Neural crest cell (in vitro differentiated cells): ENCODE measurements around the gene DDN. TPM values are rescaled to one million over a fixed set of nuclear protein-coding genes. Genes with fewer than 3 reads are reported as not detected.
A peak's percentile ranks its signal among the peaks of the same experiment; 100 is the strongest.

ENCODE experiments used
- DNase-seq: peaks from one replicate; pipeline ENCODE4 v3.0.0; 2021; ENCODE audit warnings: low read depth, mixed read lengths, low spot score
- H3K27ac Mint-ChIP-seq: one replicate; pipeline ENCODE4 v1.8.0; 2021; ENCODE audit warnings: mild to moderate bottlenecking, mixed read lengths; ENCODE audit not compliant: unreplicated experiment
- H3K27me3 Mint-ChIP-seq: 2 replicates; pipeline ENCODE4 v1.8.0; 2021; ENCODE audit warnings: low read depth, mild to moderate bottlenecking, mixed read lengths
- H3K36me3 Mint-ChIP-seq: 2 replicates; pipeline ENCODE4 v1.8.0; 2021; ENCODE audit warnings: low read depth, mild to moderate bottlenecking, mixed read lengths
- H3K4me1 Mint-ChIP-seq: 2 replicates; pipeline ENCODE4 v1.8.0; 2021; ENCODE audit warnings: mixed read lengths
- H3K4me3 Mint-ChIP-seq: one replicate; pipeline ENCODE4 v1.8.0; 2021; ENCODE audit warnings: mild to moderate bottlenecking, mixed read lengths
- H3K9me3 Mint-ChIP-seq: 2 replicates; pipeline ENCODE4 v1.8.0; 2021; ENCODE audit warnings: mixed read lengths
- total RNA-seq: library from RNA; stranded (reverse); gene quantifications from 2 replicates; pipeline ENCODE4 v1.2.1, GENCODE V29; 2021
- TF ChIP-seq, protein P1 (sequence below): fragments of 200-600 bp; sonication (generic); conservative IDR thresholded peaks from 2 replicates; pipeline ENCODE4 v1.5.0; 2021; ENCODE audit warnings: antibody characterized with exemption, mild to moderate bottlenecking

DDN gene
- total RNA-seq, 1 donor from 2014 or later, result 0.51 TPM

DNA sequence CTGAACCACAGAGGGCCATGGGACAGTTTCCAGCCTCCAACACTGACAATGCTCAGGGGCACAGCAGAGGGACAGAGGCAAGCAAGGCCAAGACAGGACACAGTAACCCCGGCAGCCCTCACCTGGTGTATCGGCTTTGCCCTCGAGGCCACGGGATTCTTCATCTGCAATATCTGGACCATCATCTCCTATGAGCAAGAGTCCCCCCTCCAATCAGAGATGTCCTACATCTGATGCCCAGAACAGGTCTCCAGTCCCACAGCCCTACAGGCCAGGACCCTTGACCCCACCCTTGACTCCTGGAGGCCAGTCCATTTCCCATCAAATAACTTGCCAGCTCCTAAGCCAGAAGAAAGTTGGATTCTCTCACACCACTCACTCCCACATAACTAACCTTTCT is 44.1 kb upstream of the DDN start:
- H3K9me3 Mint-ChIP-seq, result no peaks in the 10 kb centered on the region

DNA sequence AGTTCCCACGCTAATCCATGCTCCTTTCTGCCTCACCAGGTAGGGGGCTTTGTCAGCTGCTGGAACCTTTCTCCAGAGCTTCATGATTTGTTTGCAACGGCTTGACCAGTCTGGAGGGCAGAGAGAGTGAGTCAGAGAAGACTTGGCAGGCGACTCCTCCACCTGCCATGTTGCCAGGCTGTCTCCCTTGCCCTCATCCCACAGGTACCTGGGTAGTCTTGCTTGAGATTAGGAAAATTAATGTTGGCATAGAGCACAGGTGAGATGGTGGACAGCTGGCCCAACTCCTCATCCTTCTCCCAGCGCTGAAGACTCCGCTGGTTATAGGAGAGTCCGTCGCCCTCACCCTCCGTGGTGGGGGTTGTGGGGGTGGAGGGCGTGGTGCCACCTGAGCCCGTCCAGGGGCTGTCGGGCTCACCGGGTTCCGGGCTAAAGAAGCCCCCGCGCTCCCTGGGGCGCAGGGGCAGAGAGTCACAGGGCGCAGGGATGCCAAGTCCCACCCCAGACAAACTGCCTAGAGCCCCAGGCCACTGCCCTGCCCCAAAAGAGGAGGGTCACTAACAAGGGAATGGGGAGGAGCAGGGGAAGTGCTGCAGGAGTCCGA is 42.8 kb upstream of the DDN start:
- Mint-ChIP-seq H3K27me3 (no peaks in the 10 kb centered on the region), H3K4me3 (no peak overlapping the region), H3K27ac (no peak overlapping the region), H3K9me3 (no peaks in the 10 kb centered on the region), H3K36me3 (peaks cover 14% of the 10 kb centered on the region), H3K4me1 (no peaks in the 10 kb centered on the region)
- TF ChIP-seq, protein P1, sequence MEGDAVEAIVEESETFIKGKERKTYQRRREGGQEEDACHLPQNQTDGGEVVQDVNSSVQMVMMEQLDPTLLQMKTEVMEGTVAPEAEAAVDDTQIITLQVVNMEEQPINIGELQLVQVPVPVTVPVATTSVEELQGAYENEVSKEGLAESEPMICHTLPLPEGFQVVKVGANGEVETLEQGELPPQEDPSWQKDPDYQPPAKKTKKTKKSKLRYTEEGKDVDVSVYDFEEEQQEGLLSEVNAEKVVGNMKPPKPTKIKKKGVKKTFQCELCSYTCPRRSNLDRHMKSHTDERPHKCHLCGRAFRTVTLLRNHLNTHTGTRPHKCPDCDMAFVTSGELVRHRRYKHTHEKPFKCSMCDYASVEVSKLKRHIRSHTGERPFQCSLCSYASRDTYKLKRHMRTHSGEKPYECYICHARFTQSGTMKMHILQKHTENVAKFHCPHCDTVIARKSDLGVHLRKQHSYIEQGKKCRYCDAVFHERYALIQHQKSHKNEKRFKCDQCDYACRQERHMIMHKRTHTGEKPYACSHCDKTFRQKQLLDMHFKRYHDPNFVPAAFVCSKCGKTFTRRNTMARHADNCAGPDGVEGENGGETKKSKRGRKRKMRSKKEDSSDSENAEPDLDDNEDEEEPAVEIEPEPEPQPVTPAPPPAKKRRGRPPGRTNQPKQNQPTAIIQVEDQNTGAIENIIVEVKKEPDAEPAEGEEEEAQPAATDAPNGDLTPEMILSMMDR, result no peak
- DNase-seq, result no peak

More for the DNA sequence above, 44.1 kb upstream of the DDN start:
- no peaks in the 10 kb centered on the region for H3K27me3 Mint-ChIP-seq
- no peak overlapping the region for H3K27ac Mint-ChIP-seq
- no peak overlapping the region for H3K4me3 Mint-ChIP-seq
- DNase-seq, result no peak
- peaks cover 18% of the 10 kb centered on the region for H3K36me3 Mint-ChIP-seq
- H3K4me1 Mint-ChIP-seq, result no peaks in the 10 kb centered on the region
- TF ChIP-seq, protein P1, result no peak

DNA sequence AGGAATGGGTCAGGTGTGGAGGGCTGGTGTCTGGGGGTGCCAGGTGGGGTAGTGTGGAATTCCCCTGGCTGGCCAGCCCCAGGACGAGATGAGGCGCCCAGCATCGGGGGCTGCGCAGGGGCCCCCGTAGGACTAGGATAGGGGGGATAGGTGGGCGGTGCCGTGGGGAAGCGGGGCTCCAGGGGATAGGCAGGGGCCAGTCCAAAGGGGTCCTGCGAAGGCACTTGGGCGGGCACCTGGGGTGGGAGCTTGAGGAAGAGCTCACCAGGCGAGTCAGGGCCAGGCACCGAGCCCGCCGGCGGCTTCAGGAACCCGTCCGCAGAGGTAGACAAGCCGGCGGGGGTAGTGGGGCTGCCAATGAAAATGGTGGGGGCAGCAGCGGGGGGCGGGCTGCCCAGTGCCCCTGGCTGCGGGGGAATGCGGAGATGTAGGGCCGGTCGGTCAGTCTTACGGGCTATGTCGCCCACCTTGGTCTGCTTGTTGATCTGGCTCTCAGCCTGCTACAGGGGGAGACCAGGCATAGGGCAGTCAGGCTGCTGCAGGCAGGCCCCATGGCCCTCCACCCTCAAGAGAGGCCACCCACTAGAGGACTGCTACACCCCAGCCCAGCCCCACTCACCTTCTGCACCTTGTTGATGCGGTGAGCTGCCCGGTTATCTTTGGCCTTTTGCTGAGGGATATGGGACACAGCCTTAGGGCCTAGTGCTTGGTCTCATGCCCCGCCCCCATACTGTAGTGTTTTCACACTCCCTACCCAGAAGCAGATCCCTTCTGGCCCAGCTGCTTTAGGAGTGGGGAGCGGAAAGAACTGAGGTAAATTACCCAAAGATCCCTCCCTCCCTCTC is 42.1 kb upstream of the DDN start:
- TF ChIP-seq, protein P1, result no peak
- H3K27ac Mint-ChIP-seq, result peak overlapping the region; percentile 67
- H3K36me3 Mint-ChIP-seq, result peaks cover 14% of the 10 kb centered on the region
- H3K4me1 Mint-ChIP-seq, result no peaks in the 10 kb centered on the region
- H3K4me3 Mint-ChIP-seq, result no peak overlapping the region
- H3K27me3 Mint-ChIP-seq, result no peaks in the 10 kb centered on the region
- H3K9me3 Mint-ChIP-seq, result no peaks in the 10 kb centered on the region
- DNase-seq, result no peak

DNA sequence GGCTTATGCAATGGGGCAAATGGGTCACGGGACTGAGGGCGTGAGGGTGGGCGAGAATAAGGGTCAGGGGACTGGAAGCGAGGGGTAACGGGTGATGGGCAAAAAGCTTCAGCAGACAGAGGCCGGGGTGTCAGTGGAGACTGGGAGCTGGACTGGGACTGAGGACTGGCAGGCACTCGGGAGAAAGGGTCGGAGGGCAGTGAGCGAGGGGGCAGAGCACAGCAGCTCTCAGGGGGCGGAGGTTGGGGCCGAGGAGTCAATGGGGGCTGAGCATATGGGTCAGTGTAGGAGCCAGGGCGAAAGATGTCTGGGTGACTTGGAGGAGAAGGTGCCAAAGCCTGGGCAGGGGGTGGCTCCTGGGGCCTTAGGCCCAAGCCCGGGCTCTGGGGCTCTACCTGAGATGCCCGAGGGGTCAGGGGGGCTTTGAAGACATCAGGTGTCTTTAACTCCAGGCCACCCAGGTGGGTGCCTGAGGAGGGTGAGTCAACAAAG is 41.2 kb upstream of the DDN start:
- peaks cover 14% of the 10 kb centered on the region for H3K36me3 Mint-ChIP-seq
- no peak overlapping the region for H3K4me3 Mint-ChIP-seq
- no peaks in the 10 kb centered on the region for H3K27me3 Mint-ChIP-seq
- TF ChIP-seq, protein P1, result no peak
- no peak overlapping the region for H3K27ac Mint-ChIP-seq
- H3K4me1 Mint-ChIP-seq, result no peaks in the 10 kb centered on the region
- no peaks in the 10 kb centered on the region for H3K9me3 Mint-ChIP-seq
- no peak for DNase-seq

DNA sequence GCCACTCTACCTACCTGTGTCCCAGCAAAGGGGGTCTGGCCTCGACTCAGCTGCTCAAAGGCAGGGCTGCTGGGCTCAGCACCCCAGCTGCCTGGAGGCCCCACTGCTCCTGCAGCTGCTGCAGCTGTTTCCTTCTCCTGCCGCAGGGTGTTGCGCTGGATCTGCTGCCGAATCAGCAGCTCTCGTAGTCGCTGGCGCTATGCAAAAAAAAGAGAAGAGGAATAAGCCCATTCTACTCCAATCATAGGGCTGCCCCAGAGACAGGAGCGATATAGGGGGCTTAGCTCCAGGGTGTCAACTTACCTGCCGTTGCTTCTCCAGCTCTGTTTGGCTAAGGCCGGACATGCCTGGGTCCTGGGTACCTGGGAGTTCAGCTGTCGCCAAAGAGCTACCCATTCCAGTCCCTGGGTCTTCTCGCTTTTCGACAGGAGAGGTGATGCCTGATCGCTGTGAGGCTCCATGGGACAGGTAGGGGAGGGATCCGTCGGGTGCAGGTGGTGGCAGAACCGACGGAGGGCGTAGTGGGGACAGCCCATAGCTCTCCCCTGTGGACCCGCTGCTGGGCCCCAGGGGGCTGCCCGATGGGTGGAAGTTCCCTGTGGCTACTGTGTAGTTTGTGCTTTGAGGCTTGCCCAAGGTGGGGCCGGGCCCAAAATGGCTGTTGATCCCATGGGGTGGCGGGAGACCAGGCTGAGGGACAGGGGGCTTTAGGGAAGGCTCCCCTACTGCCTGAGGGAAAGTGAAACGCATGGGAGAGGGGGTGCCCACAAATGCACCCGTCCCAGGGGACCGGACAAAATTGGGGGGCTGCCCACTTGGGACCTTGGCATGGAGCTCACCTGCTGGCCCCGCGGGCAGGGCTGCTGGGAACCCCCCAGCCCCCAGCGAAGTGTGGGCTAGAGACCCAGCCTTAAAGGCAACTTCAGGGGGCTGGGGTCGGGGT is 40.5 kb upstream of the DDN start:
- Mint-ChIP-seq H3K4me3 (no peak overlapping the region), H3K4me1 (no peaks in the 10 kb centered on the region), H3K27me3 (no peaks in the 10 kb centered on the region), H3K36me3 (peaks cover 14% of the 10 kb centered on the region), H3K27ac (no peak overlapping the region), H3K9me3 (no peaks in the 10 kb centered on the region)
- TF ChIP-seq, protein P1, result no peak
- no peak for DNase-seq
